SHP77 treated with DMSO at 0.1 percent for 48 hours (cell line): ENCODE results near the gene ANXA3.
"Not testable (repeated sequence)": the region's sequence is repeated elsewhere in the genome, so short reads cannot be mapped to it uniquely, and the experiment has no call there.

ENCODE experiments used
- DNase-seq: peaks from one replicate; lab custom pipeline; 2025; lab: John Stamatoyannopoulos, UW

Gene ANXA3, protein sequence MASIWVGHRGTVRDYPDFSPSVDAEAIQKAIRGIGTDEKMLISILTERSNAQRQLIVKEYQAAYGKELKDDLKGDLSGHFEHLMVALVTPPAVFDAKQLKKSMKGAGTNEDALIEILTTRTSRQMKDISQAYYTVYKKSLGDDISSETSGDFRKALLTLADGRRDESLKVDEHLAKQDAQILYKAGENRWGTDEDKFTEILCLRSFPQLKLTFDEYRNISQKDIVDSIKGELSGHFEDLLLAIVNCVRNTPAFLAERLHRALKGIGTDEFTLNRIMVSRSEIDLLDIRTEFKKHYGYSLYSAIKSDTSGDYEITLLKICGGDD

GRCh38 chr4:78551420-78552351, at the start of gene ANXA3:
Gene ANXA3 (plus strand): TSS chr4:78551770. CDS start chr4:78554474, 2,704 bp downstream.
- DNase-seq = no peak

- not testable (repeated sequence) for DNase-seq
Observed at GRCh38 chr4:78506260-78506659, 45.3 kb upstream of the ANXA3 start.

GRCh38 chr4:78509043-78509442, 42.5 kb upstream of the ANXA3 start:
- no peak for DNase-seq

- no peak for DNase-seq
Observed at GRCh38 chr4:78510108-78510507, 41.5 kb upstream of the ANXA3 start.

DNA sequence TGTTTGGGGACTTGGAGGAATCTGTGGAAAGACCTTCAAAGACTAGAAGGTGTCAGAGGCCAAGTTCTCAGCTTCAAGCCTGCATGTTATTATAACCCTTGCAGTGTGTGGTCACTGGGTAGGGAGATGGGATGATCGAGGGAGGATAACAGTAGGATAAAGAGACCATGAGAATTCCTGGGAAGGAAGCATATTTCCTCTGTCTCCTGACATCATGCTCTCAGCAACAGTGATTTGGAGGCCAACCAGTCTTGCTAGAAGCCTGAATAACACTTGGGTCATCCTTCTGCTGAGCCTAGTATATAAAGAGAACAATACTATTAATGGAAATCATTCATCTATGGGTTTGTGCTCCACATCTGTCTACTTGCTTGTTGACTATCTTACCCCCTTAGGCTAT, 40.9 kb upstream of the ANXA3 start:
- DNase-seq = no peak

DNA sequence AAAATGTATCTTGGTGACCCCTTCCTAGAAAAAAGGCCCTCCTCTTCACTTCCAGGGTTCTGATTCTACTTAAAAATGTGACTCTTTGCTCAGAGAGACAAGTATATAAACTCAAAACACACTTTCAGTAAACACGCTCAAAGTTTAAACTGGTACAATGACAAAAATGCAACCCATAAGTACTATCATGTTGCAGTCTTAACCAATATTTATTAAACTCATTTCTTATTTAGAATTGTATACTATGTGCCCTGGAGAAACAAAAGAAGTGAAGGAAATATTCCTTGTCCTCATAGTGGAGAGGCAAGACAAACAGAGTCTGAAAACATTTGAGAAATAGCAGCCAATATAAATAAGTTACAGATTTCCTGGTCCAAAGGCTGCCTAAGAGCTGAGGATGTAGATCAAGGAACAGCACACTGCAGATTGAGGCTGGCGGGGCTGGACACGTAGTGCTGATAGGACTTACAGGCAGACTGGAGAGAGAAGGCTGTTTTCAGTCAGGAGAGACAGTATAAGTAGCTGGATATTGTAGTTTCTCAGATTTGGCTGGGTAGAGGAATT, 39.1 kb upstream of the ANXA3 start:
- no peak for DNase-seq

DNA sequence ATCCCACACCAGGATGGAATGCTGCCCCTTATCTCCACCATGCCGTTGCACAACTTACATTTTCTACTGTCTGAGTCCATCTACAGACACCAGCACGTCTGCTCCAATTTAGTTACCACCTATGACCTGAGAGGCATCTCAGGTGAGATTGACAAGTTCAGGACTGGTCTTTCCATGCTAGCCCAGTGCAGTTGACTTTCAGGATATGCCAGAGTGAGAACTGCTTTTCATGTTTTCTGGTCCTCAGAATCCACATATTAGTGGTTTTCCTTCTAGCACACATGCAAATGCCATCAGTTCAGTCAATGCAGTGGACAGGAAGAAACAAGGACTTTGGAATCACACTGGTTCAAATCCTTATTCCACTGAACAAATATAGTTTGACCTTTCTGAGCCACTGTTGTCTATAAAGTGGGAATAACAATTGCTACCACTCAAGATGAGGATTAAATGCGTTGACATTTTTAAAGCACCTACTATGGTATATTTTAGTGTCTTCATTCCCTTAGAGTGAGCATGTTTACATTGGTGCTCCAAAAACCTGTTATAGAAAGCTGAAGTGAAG, 38.1 kb upstream of the ANXA3 start:
- no peak for DNase-seq

DNA sequence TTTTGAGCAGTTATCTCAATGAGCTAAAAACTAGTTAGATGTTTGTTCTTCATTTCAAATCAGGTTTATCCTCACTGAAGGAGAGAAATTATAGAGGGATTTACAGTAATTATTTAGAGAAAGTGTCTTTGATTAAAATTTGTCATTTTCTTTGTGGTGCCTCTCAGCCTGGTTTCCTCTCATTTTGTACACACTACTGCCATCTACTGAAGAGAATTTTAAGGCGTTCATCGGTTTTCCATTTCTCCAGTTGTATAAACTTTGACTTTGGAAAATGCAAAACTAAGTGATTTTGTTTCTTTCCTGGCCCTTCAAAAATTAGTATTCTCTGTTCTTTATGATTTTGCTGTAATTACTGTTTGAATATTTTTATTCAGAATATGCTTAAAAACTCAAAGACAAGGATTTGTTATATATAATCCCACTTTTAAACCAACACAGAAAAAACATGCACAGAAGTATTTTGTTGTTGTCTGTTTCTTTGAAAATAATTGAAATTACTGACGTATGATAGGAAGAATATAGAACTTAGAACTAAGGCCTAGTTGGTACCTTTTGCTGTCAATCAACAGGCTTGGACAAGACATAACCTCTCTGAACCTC, 34.4 kb upstream of the ANXA3 start:
- peak; percentile 59 for DNase-seq

DNA sequence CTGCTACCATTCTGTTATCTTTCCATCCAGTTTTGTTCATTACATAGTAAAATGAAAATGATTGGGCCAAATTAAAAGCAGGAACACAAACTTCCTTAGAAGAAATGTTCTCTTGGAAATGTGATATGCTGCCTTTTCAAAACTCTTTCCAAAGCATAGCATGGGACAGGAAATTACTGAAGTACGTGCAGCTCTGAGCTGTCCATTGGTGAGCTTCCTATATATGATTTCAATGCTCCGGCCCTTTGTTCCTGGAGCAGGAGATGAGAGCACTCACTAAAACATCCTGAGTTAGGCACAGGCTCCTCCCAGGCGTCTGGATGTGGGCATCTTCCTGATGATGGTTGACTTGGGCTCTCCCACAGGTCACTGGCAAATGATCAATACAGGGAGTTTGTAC, 33.0 kb upstream of the ANXA3 start:
- DNase-seq = no peak

- DNase-seq = no peak
Observed at GRCh38 chr4:78519962-78520361, 31.6 kb upstream of the ANXA3 start.

DNA sequence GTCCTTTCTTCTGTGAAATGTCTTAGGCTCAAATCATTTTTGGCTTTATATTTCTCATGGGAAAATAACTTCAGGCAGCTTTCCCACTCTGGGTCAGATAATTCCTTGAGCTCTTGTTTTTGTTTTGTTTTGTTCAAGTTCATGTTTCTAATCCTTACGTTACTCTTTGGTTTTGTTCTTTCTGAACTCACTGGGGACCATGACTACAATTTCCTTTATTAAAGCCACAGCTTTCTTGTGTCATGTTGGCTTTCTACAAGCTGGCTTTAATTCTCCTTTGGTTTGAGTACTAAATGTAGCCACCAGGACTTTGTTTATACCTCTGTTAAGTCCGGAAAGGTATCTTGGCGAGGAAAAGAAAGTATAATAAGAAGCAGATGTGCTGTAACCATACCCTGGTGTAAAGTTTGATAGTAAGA, 30.8 kb upstream of the ANXA3 start:
- no peak for DNase-seq

GRCh38 chr4:78524009-78524408, 27.6 kb upstream of the ANXA3 start:
- DNase-seq = no peak

DNA sequence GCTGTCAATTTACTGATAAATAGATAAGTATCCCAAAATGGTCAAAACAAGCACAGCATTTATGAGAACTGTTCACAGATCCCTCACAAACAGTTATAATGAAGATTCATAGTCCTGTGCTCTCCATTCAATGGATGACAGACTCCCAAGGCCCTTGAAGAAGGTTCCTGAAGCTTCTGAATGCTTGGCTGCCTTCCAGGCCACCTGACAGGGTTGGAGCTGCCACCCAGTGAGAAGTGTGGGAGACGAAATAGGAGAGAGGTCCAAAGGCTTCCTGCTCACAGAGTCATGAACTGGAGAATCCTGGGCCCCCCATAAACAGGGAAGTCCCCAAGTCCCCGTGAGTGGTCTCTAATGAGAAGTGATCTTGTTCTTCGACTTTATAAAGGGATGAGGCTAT, 26.0 kb upstream of the ANXA3 start:
- no peak for DNase-seq

DNA sequence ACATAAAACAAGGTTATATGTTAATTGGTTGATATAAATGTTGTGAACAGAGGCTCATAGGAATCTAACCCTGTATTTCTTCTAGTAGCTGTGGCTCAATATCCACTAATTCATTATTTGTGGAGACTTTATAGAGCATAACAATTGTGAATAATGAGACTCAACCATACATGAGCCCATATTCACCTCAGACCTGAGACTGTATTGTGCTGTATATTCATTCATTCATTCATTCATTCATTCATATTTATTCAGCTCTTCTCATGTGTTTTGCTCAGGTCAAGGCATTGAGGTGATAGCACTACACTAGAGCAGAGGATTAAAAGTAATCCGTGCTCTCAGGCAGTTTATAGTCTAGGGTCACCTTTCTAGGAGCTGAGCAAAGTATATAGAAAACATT, 24.5 kb upstream of the ANXA3 start:
- no peak for DNase-seq

GRCh38 chr4:78527555-78527954, 24.0 kb upstream of the ANXA3 start:
- DNase-seq = no peak

GRCh38 chr4:78528327-78528726, 23.2 kb upstream of the ANXA3 start:
- DNase-seq = no peak

GRCh38 chr4:78529569-78530209, 21.9 kb upstream of the ANXA3 start:
- no peak for DNase-seq

DNA sequence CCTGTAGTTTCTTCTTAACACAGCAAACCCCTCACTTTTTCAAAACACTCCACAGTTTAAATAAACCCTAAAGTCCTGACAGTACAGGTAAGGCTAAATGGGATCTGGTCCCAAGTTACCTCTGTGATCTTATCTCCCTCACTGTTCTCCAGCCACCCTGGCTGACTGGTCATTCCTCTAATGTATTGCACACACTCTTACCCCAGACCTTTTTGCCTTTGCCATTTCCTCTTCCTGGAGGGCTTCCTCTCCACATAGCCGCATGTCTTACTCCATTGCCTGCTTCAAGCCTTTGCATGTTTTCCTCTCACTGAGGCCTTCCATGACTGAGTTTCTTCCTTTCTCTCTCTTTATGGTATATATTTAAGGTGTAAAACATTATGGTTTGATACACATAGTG, 19.5 kb upstream of the ANXA3 start:
- DNase-seq = no peak

DNA sequence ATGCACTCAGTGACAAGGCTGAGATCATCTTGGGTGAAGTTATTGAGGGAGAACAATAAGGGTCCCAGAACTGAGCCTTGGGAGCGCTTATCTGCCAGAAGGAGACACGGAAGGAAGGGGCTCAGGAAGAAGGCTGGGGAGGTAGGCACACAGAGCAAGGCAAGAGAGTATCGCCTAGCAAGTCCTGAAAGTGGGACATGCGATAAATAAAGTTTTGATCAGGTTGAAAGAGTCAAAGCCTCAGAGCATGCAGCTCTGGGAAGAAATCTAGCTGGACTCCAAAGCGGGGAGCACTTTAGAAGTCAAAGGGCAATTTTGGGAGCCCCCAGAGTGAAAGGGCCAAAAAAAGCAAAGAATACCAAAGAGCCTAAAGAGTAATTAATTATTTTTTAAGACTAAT, 17.7 kb upstream of the ANXA3 start:
- no peak for DNase-seq

DNA sequence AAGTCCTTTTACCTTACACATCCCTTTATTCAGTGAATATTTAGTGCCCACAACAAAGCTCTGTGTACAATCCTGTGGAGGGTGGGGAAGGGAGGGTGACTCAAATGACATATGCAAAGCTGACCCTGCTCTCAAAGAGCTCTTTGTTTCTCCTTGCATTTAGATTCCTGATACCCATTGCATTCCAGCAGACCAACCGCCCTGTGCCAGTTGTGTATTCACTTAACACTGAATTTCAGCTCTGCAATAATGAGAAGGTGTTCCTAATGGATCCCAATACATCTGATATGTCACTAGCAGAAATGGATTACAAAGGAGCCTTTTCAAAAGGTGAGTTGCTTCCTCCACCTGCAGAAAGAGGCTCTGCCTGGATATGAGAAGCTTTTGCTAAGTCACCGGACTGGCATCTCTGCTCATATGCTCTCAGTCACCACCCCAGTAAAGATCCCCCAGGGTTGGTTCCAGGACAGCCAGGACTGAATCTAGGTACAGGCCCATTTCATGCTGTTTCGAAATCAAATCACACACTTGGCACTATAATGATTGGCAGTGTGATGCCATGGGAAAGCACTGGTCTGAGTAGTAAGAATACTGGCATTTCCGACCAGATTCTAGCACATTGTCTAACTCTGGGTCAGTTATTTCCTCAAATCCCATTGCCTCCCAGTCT, 17.1 kb upstream of the ANXA3 start:
- DNase-seq = no peak

DNA sequence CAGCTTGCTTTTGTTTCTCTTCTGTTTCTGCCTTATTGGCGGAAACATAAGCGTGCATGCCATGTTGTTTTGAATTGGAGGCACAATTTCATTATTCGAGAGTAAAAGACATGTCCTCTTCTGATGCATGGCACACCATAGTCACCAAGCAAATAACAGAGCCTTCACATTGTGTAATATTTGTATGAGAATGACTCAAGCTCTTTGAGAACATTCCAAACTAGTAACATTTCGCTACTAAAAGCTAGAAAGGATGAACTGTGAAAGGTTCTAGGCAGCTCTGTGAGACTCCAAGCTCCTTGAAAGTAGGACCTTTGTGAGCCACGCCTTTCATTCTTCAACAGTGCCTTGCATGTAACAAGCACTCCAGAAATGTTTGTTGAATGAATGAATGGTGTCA, 9.2 kb upstream of the ANXA3 start:
- DNase-seq = no peak
